Measurements from ENCODE around the gene LRMDA. TPM values are rescaled to one million over a fixed set of nuclear protein-coding genes. Genes with fewer than 3 reads are reported as not detected.

Gene LRMDA
- total and polyA plus RNA-seq, 10 of the 15 experiments (the other 5 are each of a cell fraction or from before 2014, with no cell fraction given), result 0.07 to 0.54 (median 0.29) TPM; not detected in 4

DNA sequence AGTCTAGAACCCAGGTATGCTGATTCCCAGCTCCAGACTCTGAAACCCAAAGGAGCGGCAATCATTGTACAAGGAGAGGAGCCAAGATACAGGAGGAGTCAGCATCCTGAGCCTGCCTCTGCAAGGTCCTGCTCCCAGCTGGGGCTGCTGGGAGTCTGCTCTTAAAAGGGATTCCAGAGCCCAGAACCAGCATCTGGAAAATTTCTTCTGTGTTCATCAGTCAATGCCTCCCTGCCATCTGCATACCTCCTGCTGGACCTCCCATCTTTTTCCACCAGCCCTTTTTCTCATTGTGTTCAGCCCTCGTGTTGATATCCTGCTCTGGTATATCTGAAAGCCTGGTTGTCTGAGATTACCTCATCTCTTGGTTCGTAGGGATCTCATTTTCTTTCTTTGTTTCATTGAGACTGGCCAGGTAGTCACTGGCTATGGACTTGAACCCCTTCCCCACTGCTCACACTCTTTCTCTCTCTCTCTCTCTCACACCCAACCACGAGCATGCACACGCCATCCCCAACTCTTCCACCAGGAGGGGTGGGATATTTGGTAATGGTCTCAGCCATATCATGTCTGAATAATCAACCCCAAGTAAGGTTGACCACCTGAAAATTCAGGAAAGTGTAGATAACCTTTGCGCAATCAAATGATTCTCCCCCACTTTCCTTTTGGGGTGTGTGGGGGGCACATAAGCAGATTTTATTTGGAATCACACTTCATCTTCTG lies 608.8 kb downstream of the LRMDA start:
- POLR2A ChIA-PET, result no interaction called here
- ATAC-seq, result no peak
- H3K36me3 ChIP-seq (ENCODE audit: control insufficient read depth in 2 of 2, insufficient read depth in 2 of 2, low read length in 1 of 2), result no peaks in the 10 kb centered on the region
- no peaks in the 10 kb centered on the region for H3K79me2 ChIP-seq (ENCODE audit: control insufficient read depth, insufficient read depth, low read length)
- RAD21 ChIA-PET (ENCODE audit: unreplicated experiment), result no interaction called here
- no peak overlapping the region for H3K4me3 ChIP-seq
- SMC1A ChIA-PET (ENCODE audit: uncharacterized antibody, unreplicated experiment), result no interaction called here
- CTCF ChIA-PET, result interaction anchor here (1.1 kb wide), 1 partner anchor 14 kb away, joined by 4 read pairs; no protein-coding TSS in a partner anchor
- no peak overlapping the region for H3K27ac ChIP-seq (ENCODE audit: control insufficient read depth, insufficient read depth)
- H4K20me1 ChIP-seq (ENCODE audit: control insufficient read depth, insufficient read depth), result no peaks in the 10 kb centered on the region
- H3K27me3 ChIP-seq (replicated peaks in 1 of 2; ENCODE audit: control insufficient read depth in 2 of 2, insufficient read depth in 2 of 2, low read length in 1 of 2), result no peaks in the 10 kb centered on the region
- no peaks in the 10 kb centered on the region; the same call in 2 of the 3 replicates for H3K9me3 ChIP-seq (replicated peaks; ENCODE audit: control insufficient read depth, insufficient read depth, low read length)
- no peak for DNase-seq (ENCODE audit: low read depth, low spot score)
- intact Hi-C loops (cut with micrococcal nuclease; ENCODE audit: unreplicated experiment), result no loop called here
- H3K9ac ChIP-seq (ENCODE audit: control insufficient read depth, insufficient read depth, low read length), result no peak overlapping the region
- TF ChIP-seq, protein P1, sequence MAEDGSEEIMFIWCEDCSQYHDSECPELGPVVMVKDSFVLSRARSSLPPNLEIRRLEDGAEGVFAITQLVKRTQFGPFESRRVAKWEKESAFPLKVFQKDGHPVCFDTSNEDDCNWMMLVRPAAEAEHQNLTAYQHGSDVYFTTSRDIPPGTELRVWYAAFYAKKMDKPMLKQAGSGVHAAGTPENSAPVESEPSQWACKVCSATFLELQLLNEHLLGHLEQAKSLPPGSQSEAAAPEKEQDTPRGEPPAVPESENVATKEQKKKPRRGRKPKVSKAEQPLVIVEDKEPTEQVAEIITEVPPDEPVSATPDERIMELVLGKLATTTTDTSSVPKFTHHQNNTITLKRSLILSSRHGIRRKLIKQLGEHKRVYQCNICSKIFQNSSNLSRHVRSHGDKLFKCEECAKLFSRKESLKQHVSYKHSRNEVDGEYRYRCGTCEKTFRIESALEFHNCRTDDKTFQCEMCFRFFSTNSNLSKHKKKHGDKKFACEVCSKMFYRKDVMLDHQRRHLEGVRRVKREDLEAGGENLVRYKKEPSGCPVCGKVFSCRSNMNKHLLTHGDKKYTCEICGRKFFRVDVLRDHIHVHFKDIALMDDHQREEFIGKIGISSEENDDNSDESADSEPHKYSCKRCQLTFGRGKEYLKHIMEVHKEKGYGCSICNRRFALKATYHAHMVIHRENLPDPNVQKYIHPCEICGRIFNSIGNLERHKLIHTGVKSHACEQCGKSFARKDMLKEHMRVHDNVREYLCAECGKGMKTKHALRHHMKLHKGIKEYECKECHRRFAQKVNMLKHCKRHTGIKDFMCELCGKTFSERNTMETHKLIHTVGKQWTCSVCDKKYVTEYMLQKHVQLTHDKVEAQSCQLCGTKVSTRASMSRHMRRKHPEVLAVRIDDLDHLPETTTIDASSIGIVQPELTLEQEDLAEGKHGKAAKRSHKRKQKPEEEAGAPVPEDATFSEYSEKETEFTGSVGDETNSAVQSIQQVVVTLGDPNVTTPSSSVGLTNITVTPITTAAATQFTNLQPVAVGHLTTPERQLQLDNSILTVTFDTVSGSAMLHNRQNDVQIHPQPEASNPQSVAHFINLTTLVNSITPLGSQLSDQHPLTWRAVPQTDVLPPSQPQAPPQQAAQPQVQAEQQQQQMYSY (CRISPR knock-in tag; IDR thresholded peaks at IDR 0.05), result no peak
- TF ChIP-seq FOXK2 (IDR thresholded peaks at IDR 0.05) (no peak), ZNF217 (IDR thresholded peaks at IDR 0.05) (no peak), RFX5 (IDR thresholded peaks at IDR 0.05; ENCODE audit: low read depth, low read length) (no peak), SMARCA5 (IDR thresholded peaks at IDR 0.05) (no peak), HDAC2 (IDR thresholded peaks at IDR 0.05) (no peak), MTA2 (IDR thresholded peaks at IDR 0.05; ENCODE audit: low read depth) (no peak), ZNF24 (IDR thresholded peaks at IDR 0.05) (no peak), ASH2L (IDR thresholded peaks at IDR 0.05; ENCODE audit: borderline replicate concordance, low read depth) (no peak), STAT3 (IDR thresholded peaks at IDR 0.05; ENCODE audit: low read depth, low read length) (no peak), ZSCAN29 (IDR thresholded peaks at IDR 0.05) (no peak), EGR1 (IDR thresholded peaks at IDR 0.05; ENCODE audit: borderline replicate concordance in 1 of 2, low read depth in 2 of 2, low read length in 2 of 2) (no peak), TCF3 (IDR thresholded peaks at IDR 0.05; ENCODE audit: borderline replicate concordance, insufficient read depth, low read depth, low read length) (no peak)
- 32% methylated on average over 6 of the region's 6 CpGs for WGBS (ENCODE audit: insufficient coverage, insufficient replicate concordance, low lambda C conversion rate, missing lambda C conversion rate)
- H2AFZ ChIP-seq (ENCODE audit: control insufficient read depth, low read depth, low read length), result no peak overlapping the region
- FAIRE-seq, result no peak
- no TSS peak for BruUV-seq (replicated peaks)
- H3K4me1 ChIP-seq (ENCODE audit: control insufficient read depth, insufficient read depth, low read length), result no peaks in the 10 kb centered on the region
- no peak overlapping the region for H3K4me2 ChIP-seq (ENCODE audit: control insufficient read depth, insufficient read depth)
- in situ Hi-C loops (cut with MboI), result loop anchor here (25.0 kb wide), 1 partner anchor 653 kb away; no protein-coding TSS in a partner anchor

All from GM12878 (cell line).